ENCODE results near the gene ANGPTL8.
A peak's percentile ranks its signal among the peaks of the same experiment; 100 is the strongest.

The ANGPTL8 gene

GRCh38 chr19:11284515-11284914, 45.1 kb downstream of the ANGPTL8 start:
- DNase-seq (ENCODE audit: extremely low spot score): no peak
- POLR2A ChIA-PET: interaction anchor here (0.6 kb wide), 1 partner anchor 86 kb away, joined by 4 read pairs; no protein-coding TSS in a partner anchor
- TF ChIP-seq ARNT (IDR thresholded peaks at IDR 0.05) (no peak), LEF1 (IDR thresholded peaks at IDR 0.05; ENCODE audit: borderline replicate concordance) (no peak), PKNOX1 (IDR thresholded peaks at IDR 0.05) (no peak), FOXM1 (IDR thresholded peaks at IDR 0.05; ENCODE audit: borderline replicate concordance) (no peak), FOXA1 (IDR thresholded peaks at IDR 0.05) (no peak), FOXK2 (IDR thresholded peaks at IDR 0.05) (no peak), ELF4 (IDR thresholded peaks at IDR 0.05) (no peak), SUZ12 (IDR thresholded peaks at IDR 0.05) (no peak), CTBP1 (IDR thresholded peaks at IDR 0.05; ENCODE audit: borderline replicate concordance) (no peak), ZNF384 (IDR thresholded peaks at IDR 0.05) (no peak), HDGF (IDR thresholded peaks at IDR 0.05; ENCODE audit: borderline replicate concordance) (no peak), BHLHE40 (IDR thresholded peaks at IDR 0.05; ENCODE audit: borderline replicate concordance) (no peak)
- CTCF ChIA-PET: interaction anchor here (0.7 kb wide), 1 partner anchor 157 kb away, joined by 3 read pairs; no protein-coding TSS in a partner anchor

- POLR2A ChIA-PET: interaction anchor here (1.3 kb wide), 1 partner anchor 13 kb away, joined by 3 read pairs; no protein-coding TSS in a partner anchor
- no peak for DNase-seq (ENCODE audit: extremely low spot score)
- TF ChIP-seq CTBP1 (IDR thresholded peaks at IDR 0.05; ENCODE audit: borderline replicate concordance) (no peak), SP1 (IDR thresholded peaks at IDR 0.05) (no peak), LEF1 (IDR thresholded peaks at IDR 0.05; ENCODE audit: borderline replicate concordance) (no peak), FOXM1 (IDR thresholded peaks at IDR 0.05; ENCODE audit: borderline replicate concordance) (no peak)
- CTCF ChIA-PET: interaction anchor here (0.7 kb wide), 1 partner anchor 429 kb away, joined by 5 read pairs; no protein-coding TSS in a partner anchor
Observed at GRCh38 chr19:11286312-11286974, 47.0 kb downstream of the ANGPTL8 start.

- DNase-seq (ENCODE audit: extremely low spot score): no peak
- TF ChIP-seq LEF1 (IDR thresholded peaks at IDR 0.05; ENCODE audit: borderline replicate concordance) (no peak), ZNF384 (IDR thresholded peaks at IDR 0.05) (no peak), L3MBTL2 (conservative IDR thresholded peaks at IDR 0.05) (no peak), BHLHE40 (IDR thresholded peaks at IDR 0.05; ENCODE audit: borderline replicate concordance) (no peak), CTBP1 (IDR thresholded peaks at IDR 0.05; ENCODE audit: borderline replicate concordance) (no peak), PKNOX1 (IDR thresholded peaks at IDR 0.05) (no peak), FOXM1 (IDR thresholded peaks at IDR 0.05; ENCODE audit: borderline replicate concordance) (no peak), SP1 (IDR thresholded peaks at IDR 0.05) (no peak), NFRKB (IDR thresholded peaks at IDR 0.05) (no peak), HDGF (IDR thresholded peaks at IDR 0.05; ENCODE audit: borderline replicate concordance) (no peak), SUZ12 (IDR thresholded peaks at IDR 0.05) (no peak)
- POLR2A ChIA-PET: interaction anchor here (0.6 kb wide), 1 partner anchor 87 kb away, joined by 3 read pairs; no protein-coding TSS in a partner anchor
- CTCF ChIA-PET: no interaction called here
Observed at GRCh38 chr19:11288349-11288748, 48.9 kb downstream of the ANGPTL8 start.

DNA sequence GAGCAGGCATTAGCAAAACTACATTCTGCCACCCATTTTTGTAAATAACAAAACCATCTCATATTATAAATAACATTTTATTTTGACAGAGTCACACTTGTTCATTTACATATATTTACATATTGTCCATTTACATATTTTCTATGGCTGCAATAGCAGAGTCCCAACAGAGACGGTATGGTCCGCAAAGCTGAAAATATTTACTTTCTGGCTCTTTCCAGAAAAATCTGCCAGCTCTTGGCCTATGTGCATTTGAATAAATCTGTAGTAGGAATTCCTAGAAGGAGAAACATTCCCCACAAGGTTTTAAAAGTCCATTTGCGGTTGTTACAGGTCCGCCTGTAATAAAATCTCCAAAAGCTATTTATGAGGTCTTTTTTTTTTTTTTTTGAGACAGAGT, 50.8 kb downstream of the ANGPTL8 start:
- ChIA-PET POLR2A (no interaction called here), CTCF (interaction anchor here (0.7 to 0.8 kb wide), 2 partner anchors 84 to 86 kb away, joined by 4 read pairs; partner anchors contain the start of gene SWSAP1)
- DNase-seq (ENCODE audit: extremely low spot score): no peak
- TF ChIP-seq FOXK2 (IDR thresholded peaks at IDR 0.05): no peak
- peak; percentile 34; the same call in 1 of the 2 replicates for TF ChIP-seq ZNF384 (IDR thresholded peaks at IDR 0.05)

DNA sequence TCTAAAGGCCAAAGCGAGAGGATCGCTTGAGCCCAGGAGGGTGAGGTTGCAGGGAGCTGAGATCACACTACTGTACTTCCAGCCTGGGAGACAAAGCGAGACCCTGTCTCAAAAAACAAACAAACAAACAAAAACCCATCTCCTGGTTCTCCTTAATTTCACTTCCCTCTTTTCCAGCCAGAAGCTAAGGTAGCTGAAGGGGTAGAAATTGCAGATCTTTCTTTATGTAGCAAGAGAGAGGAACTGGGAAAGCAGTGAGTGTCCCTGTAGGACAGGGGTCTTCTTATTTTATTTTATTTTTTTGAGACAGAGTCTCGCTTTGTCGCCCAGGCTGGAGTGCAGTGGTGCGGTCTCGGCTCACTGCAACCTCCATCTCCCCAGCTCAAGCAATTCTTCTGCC, 52.0 kb downstream of the ANGPTL8 start:
- no peak for DNase-seq (ENCODE audit: extremely low spot score)
- POLR2A ChIA-PET: no interaction called here
- TF ChIP-seq ZNF384 (IDR thresholded peaks at IDR 0.05) (no peak), NFRKB (IDR thresholded peaks at IDR 0.05) (no peak), BHLHE40 (IDR thresholded peaks at IDR 0.05; ENCODE audit: borderline replicate concordance) (no peak), LEF1 (IDR thresholded peaks at IDR 0.05; ENCODE audit: borderline replicate concordance) (no peak), FOXK2 (IDR thresholded peaks at IDR 0.05) (no peak), TARDBP (IDR thresholded peaks at IDR 0.05) (no peak), FOXA1 (IDR thresholded peaks at IDR 0.05) (no peak), ARNT (IDR thresholded peaks at IDR 0.05) (no peak), SP1 (IDR thresholded peaks at IDR 0.05) (no peak), PKNOX1 (IDR thresholded peaks at IDR 0.05) (no peak)
- CTCF ChIA-PET: no interaction called here
